OCI-LY1 (cell line): Measurements from ENCODE around the gene MS4A14.

Source experiments
- H2AFZ ChIP-seq: fragments of 200-600 bp; sonication (generic), shearing (Covaris generic); 2 replicates; pipeline ENCODE4 v1.6.0; 2014; ENCODE audit warnings: antibody characterized with exemption, mild to moderate bottlenecking, low read length
- H3F3A ChIP-seq: fragments of 200-600 bp; sonication (generic), shearing (Covaris generic); 2 replicates; pipeline ENCODE4 v1.6.0; 2014; ENCODE audit warnings: mild to moderate bottlenecking, antibody characterized with exemption, low read length, moderate library complexity; ENCODE audit not compliant: insufficient read depth
- H3K27ac ChIP-seq: fragments of 200-600 bp; sonication (generic); 2 replicates; pipeline ENCODE4 v1.5.1; 2014; ENCODE audit warnings: low read length, mixed run types, mild to moderate bottlenecking, low read depth; ENCODE audit not compliant: poor library complexity, severe bottlenecking
- H3K27me3 ChIP-seq: fragments of 200-600 bp; sonication (generic); 2 replicates; pipeline ENCODE4 v1.6.0; 2014; ENCODE audit warnings: antibody characterized with exemption, mild to moderate bottlenecking, low read length, moderate library complexity; ENCODE audit not compliant: insufficient read depth
- H3K36me3 ChIP-seq: fragments of 200-600 bp; sonication (generic); 2 replicates; pipeline ENCODE4 v1.6.1; 2014; ENCODE audit warnings: mild to moderate bottlenecking, antibody characterized with exemption, low read length, moderate library complexity, mixed read lengths; ENCODE audit not compliant: insufficient read depth
- H3K4me1 ChIP-seq: fragments of 200-600 bp; sonication (generic); 2 replicates; pipeline ENCODE4 v1.5.1; 2014; ENCODE audit warnings: mild to moderate bottlenecking, low read length, moderate library complexity; ENCODE audit not compliant: insufficient read depth, severe bottlenecking
- H3K4me2 ChIP-seq: fragments of 200-600 bp; sonication (generic), shearing (Covaris generic); 2 replicates; pipeline ENCODE4 v1.6.1; 2014; ENCODE audit warnings: low read length
- H3K4me3 ChIP-seq: fragments of 200-600 bp; sonication (generic); 2 replicates; pipeline ENCODE4 v1.5.1; 2014; ENCODE audit warnings: low read length, low read depth, mild to moderate bottlenecking, mixed read lengths; ENCODE audit not compliant: poor library complexity, severe bottlenecking
- H3K79me2 ChIP-seq: fragments of 200-600 bp; shearing (Covaris generic); 2 replicates; pipeline ENCODE4 v1.6.1; 2016; ENCODE audit warnings: mixed run types, low read length, mixed read lengths; ENCODE audit not compliant: insufficient read depth
- H3K9ac ChIP-seq: fragments of 200-600 bp; sonication (generic), shearing (Covaris generic); 2 replicates; pipeline ENCODE4 v1.6.1; 2014; ENCODE audit warnings: mild to moderate bottlenecking, low read length, mixed read lengths
- H3K9me2 ChIP-seq: fragments of 200-600 bp; sonication (generic), shearing (Covaris generic); 2 replicates; pipeline ENCODE4 v1.6.1; 2014; ENCODE audit warnings: low read depth, mild to moderate bottlenecking, low read length, mixed read lengths
- H3K9me3 ChIP-seq: fragments of 200-600 bp; shearing (Covaris generic); 2 replicates; pipeline ENCODE4 v1.6.1; 2014; ENCODE audit warnings: low read length, mixed read lengths
- H4K20me1 ChIP-seq: fragments of 200-600 bp; sonication (generic), shearing (Covaris generic); 2 replicates; pipeline ENCODE4 v1.6.0; 2016; ENCODE audit warnings: mild to moderate bottlenecking, low read length; ENCODE audit not compliant: insufficient read depth
- CTCF ChIP-seq: fragments of 200-600 bp; sonication (generic), shearing (Covaris generic); IDR thresholded peaks from 2 replicates; pipeline ENCODE4 v1.5.1; 2017; ENCODE audit warnings: mild to moderate bottlenecking, antibody characterized with exemption, low read length, moderate library complexity, mixed read lengths
- EZH2 ChIP-seq: fragments of 200-600 bp; sonication (generic), shearing (Covaris generic); IDR thresholded peaks from 2 replicates; pipeline ENCODE4 v1.8.0; 2017; ENCODE audit warnings: borderline replicate concordance, mixed run types, mild to moderate bottlenecking, antibody characterized with exemption, low read length, moderate library complexity, mixed read lengths

Gene MS4A14

GRCh38 chr11:60396382-60396781, at the start of gene MS4A14:
Gene MS4A14, plus strand, starts transcription at chr11:60396459. Its CDS starts 120 bp downstream, at chr11:60396579.
- no peak within 1 kb of the TSS for H3K4me2 ChIP-seq
- H3K9me3 ChIP-seq: no peaks in the 10 kb centered on the region
- H3K36me3 ChIP-seq: no peaks in the 10 kb centered on the region
- no peaks in the 10 kb centered on the region for H3K79me2 ChIP-seq
- H3K9ac ChIP-seq: no peak within 1 kb of the TSS
- TF ChIP-seq CTCF (no peak), EZH2 (no peak)
- H3F3A ChIP-seq: no peaks in the 10 kb centered on the region
- peaks cover 3% of the 10 kb centered on the region for H3K4me1 ChIP-seq
- H3K27ac ChIP-seq: no peak within 1 kb of the TSS
- no peak within 1 kb of the TSS for H2AFZ ChIP-seq
- no peak within 1 kb of the TSS for H3K4me3 ChIP-seq
- no peaks in the 10 kb centered on the region for H3K27me3 ChIP-seq
- H4K20me1 ChIP-seq: no peaks in the 10 kb centered on the region
- H3K9me2 ChIP-seq: no peaks in the 10 kb centered on the region

DNA sequence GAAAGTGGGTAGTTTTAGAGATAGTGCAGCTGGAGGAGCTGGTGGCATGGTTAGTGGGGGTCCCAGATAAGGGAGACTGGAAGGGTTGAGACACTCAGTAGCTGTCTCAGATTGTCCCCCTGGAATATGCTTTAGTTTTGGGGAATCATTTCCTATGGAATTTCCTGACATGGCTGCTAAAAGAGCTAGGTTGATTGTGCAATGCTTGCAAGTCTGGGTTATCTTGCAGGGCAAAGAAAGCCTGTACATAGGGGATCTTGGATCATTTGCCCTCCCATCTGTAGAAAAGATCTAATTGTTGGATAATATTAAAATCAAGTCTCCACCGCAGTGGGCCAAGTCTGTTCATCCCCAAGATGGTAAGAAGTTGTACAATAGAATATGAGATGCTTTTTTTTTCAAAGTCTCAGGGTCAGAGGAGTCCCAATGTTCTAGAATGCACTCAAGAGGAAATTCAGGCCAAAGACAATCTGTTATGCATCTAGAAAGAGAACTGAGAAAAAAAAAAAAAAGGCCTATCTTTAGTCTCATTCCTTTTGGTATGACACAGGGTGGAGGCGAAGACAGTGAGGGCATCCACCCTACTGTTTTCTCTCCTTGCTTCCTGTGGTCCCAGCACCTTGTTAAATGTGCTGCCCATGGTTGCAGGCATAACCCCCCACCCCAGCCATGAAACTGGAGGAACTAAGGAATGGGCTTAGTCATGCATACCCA, 49.0 kb upstream of the MS4A14 start:
- H3K27ac ChIP-seq: no peak overlapping the region
- no peaks in the 10 kb centered on the region for H3K9me3 ChIP-seq
- no peaks in the 10 kb centered on the region for H3K4me1 ChIP-seq

DNA sequence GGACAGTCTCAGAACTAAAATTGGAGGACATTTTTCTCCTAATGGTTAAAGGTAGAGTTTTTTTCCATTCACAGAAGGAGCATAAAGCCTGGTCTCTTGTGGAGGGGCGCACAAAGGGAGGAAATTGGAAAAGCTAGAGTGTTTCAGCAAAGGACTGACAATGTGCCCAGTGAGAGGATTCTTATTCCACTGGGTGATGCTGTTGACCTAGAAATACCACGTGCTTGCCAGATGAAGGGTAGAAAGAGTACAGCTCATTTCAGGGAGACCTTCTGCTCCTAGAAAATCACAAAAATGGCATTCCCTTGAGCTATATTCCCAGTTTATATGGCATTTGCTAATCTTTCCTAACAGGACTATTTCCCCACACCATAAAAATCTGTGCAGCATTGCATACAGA, 48.1 kb upstream of the MS4A14 start:
- no peaks in the 10 kb centered on the region for H3K4me1 ChIP-seq
- H3K4me3 ChIP-seq: no peak overlapping the region
- no peak overlapping the region for H3K9ac ChIP-seq
- no peak overlapping the region for H3K27ac ChIP-seq
- H3K4me2 ChIP-seq: no peak overlapping the region
- H3K79me2 ChIP-seq: no peaks in the 10 kb centered on the region
- H3K9me2 ChIP-seq: no peaks in the 10 kb centered on the region
- no peaks in the 10 kb centered on the region for H3K9me3 ChIP-seq
- peak; percentile 41 for TF ChIP-seq CTCF
- TF ChIP-seq EZH2: no peak
- H3K36me3 ChIP-seq: no peaks in the 10 kb centered on the region
- no peak overlapping the region for H2AFZ ChIP-seq
- no peaks in the 10 kb centered on the region for H4K20me1 ChIP-seq
- H3F3A ChIP-seq: no peaks in the 10 kb centered on the region
- 0 out of 2 replicates have a peak, but pooled peaks cover 7% of the 10 kb centered on the region for H3K27me3 ChIP-seq

More for the DNA sequence above, 49.0 kb upstream of the MS4A14 start:
- H3F3A ChIP-seq: no peaks in the 10 kb centered on the region
- H3K9me2 ChIP-seq: no peaks in the 10 kb centered on the region
- no peak overlapping the region for H2AFZ ChIP-seq
- no peak overlapping the region for H3K9ac ChIP-seq
- no peaks in the 10 kb centered on the region for H4K20me1 ChIP-seq
- H3K4me3 ChIP-seq: no peak overlapping the region
- H3K79me2 ChIP-seq: no peaks in the 10 kb centered on the region
- H3K27me3 ChIP-seq: 0 out of 2 replicates have a peak, but pooled peaks cover 7% of the 10 kb centered on the region
- H3K4me2 ChIP-seq: no peak overlapping the region
- no peak for TF ChIP-seq EZH2
- no peak for TF ChIP-seq CTCF
- no peaks in the 10 kb centered on the region for H3K36me3 ChIP-seq
